ENCODE data around the gene HCK.

The HCK gene

DNA sequence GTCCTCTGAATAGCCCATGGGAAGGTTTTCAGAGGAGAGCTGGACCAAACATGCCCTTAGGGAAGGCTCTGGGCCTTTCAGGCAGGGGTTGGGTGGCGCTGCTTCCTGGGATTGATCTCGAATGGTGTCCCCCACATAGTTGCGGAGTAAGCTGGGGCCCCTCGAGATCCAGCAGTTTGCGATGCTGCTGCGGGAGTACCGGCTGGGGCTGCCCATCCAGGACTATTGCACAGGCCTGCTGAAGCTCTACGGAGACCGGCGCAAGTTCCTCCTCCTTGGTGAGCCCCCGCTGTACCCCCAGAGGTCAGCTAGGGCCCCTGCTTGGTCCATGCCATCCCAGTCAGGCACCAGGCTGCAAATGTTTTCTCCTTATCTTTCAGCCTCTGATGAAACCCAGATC is 22.5 kb upstream of the HCK start (continued):
- TF ChIP-seq, protein P1, sequence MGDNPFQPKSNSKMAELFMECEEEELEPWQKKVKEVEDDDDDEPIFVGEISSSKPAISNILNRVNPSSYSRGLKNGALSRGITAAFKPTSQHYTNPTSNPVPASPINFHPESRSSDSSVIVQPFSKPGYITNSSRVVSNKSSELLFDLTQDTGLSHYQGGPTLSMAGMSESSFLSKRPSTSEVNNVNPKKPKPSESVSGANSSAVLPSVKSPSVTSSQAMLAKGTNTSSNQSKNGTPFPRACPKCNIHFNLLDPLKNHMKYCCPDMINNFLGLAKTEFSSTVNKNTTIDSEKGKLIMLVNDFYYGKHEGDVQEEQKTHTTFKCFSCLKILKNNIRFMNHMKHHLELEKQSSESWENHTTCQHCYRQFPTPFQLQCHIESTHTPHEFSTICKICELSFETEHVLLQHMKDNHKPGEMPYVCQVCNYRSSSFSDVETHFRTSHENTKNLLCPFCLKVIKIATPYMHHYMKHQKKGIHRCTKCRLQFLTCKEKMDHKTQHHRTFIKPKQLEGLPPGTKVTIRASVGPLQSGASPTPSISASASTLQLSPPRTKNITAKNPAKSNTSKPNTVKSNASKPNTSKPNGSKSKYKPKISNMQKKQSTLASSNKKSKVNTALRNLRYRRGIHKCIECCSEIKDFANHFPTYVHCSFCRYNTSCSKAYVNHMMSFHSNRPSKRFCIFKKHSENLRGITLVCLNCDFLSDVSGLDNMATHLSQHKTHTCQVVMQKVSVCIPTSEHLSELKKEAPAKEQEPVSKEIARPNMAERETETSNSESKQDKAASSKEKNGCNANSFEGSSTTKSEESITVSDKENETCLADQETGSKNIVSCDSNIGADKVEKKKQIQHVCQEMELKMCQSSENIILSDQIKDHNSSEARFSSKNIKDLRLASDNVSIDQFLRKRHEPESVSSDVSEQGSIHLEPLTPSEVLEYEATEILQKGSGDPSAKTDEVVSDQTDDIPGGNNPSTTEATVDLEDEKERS (tag by site-specific recombination; IDR thresholded peaks at IDR 0.05) = no peak
- TF ChIP-seq, protein P2, sequence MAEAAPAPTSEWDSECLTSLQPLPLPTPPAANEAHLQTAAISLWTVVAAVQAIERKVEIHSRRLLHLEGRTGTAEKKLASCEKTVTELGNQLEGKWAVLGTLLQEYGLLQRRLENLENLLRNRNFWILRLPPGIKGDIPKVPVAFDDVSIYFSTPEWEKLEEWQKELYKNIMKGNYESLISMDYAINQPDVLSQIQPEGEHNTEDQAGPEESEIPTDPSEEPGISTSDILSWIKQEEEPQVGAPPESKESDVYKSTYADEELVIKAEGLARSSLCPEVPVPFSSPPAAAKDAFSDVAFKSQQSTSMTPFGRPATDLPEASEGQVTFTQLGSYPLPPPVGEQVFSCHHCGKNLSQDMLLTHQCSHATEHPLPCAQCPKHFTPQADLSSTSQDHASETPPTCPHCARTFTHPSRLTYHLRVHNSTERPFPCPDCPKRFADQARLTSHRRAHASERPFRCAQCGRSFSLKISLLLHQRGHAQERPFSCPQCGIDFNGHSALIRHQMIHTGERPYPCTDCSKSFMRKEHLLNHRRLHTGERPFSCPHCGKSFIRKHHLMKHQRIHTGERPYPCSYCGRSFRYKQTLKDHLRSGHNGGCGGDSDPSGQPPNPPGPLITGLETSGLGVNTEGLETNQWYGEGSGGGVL (tag by site-specific recombination; IDR thresholded peaks at IDR 0.05) = no peak

DNA sequence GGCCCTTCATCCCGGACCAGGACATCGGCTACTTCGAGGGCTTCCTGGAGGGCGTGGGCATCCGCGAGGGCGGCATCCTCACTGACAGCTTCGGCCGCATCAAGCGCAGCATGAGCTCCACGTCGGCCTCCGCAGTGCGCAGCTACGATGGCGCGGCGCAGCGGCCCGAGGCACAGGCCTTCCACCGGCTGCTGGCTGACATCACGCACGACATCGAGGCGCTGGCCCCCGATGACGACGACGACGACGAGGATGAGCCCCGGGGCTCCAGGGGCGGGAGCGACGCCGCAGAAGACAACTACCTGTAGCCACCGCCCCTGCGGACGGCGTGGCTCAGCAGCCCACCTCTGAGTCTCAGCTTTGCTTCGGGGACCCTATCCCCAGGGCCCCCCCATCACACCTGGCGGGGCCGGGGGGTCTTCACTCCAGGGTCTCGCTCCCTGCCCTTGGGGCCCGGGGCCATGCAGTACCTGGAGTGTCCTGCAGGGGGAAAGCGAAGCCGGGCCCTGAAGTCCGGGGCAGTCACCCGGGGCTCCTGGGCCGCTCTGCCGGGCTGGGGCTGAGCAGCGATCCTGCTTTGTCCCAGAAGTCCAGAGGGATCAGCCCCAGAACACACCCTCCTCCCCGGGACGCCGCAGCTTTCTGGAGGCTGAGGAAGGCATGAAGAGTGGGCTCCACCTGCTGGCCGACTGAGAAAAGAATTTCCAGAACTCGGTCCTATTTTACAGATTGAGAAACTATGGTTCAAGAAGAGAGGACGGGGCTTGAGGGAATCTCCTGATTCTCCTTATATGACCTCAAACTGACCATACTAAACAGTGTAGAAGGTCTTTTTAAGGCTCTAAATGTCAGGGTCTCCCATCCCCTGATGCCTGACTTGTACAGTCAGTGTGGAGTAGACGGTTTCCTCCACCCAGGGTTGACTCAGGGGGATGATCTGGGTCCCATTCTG is 20.8 kb upstream of the HCK start:
- Histone ChIP-seq H3K9me3 (ENCODE audit: control insufficient read depth, insufficient read depth, low read depth, low read length) (no peaks in the 10 kb centered on the region), H3K4me1 (ENCODE audit: control insufficient read depth, insufficient read depth, low read length) (no peaks in the 10 kb centered on the region), H3K4me3 (ENCODE audit: low read depth, low read length) (no peak overlapping the region; the same call in 1 of the 2 replicates), H3K27ac (ENCODE audit: extremely low read depth, low read depth, low read length) (no peak overlapping the region), H3K36me3 (ENCODE audit: control insufficient read depth in 2 of 2, insufficient read depth in 1 of 2, low read length in 2 of 2) (no peaks in the 10 kb centered on the region)
- POLR2A ChIA-PET = no interaction called here
- CTCF ChIA-PET = interaction anchor here (0.6 to 8.9 kb wide), 38 partner anchors 8 to 752 kb away, joined by 3 to 128 read pairs (median 4); partner anchors contain the start of genes FOXS1 and PDRG1
- TF ChIP-seq, protein P3, sequence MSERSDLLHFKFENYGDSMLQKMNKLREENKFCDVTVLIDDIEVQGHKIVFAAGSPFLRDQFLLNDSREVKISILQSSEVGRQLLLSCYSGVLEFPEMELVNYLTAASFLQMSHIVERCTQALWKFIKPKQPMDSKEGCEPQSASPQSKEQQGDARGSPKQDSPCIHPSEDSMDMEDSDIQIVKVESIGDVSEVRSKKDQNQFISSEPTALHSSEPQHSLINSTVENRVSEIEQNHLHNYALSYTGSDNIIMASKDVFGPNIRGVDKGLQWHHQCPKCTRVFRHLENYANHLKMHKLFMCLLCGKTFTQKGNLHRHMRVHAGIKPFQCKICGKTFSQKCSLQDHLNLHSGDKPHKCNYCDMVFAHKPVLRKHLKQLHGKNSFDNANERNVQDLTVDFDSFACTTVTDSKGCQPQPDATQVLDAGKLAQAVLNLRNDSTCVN (tag by site-specific recombination; optimal IDR thresholded peaks at IDR 0.05) = no peak
- TF ChIP-seq ZNF701 (tag by site-specific recombination; IDR thresholded peaks at IDR 0.05) = no peak
- no peak for TF ChIP-seq ZNF133 (tag by site-specific recombination; IDR thresholded peaks at IDR 0.05)
- TF ChIP-seq BCL11B (tag by site-specific recombination; IDR thresholded peaks at IDR 0.05; ENCODE audit: low read depth) = no peak
- no peak for TF ChIP-seq ZNF132 (tag by site-specific recombination; IDR thresholded peaks at IDR 0.05; ENCODE audit: borderline replicate concordance)
- no peak for TF ChIP-seq ZNF157 (tag by site-specific recombination; IDR thresholded peaks at IDR 0.05)
- TF ChIP-seq, protein P4, sequence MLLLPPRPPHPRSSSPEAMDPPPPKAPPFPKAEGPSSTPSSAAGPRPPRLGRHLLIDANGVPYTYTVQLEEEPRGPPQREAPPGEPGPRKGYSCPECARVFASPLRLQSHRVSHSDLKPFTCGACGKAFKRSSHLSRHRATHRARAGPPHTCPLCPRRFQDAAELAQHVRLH (tag by site-specific recombination; IDR thresholded peaks at IDR 0.05) = no peak
- TF ChIP-seq SALL2 (tag by site-specific recombination; IDR thresholded peaks at IDR 0.05; ENCODE audit: borderline replicate concordance) = no peak
- 0 out of 2 replicates have a peak, but pooled peaks have one; percentile 18 for TF ChIP-seq ZNF629 (tag by site-specific recombination; IDR thresholded peaks at IDR 0.05)
- no peak for TF ChIP-seq ZNF16 (tag by site-specific recombination; IDR thresholded peaks at IDR 0.05; ENCODE audit: low read depth)
- TF ChIP-seq IKZF3 (tag by site-specific recombination; IDR thresholded peaks at IDR 0.05) = peak; percentile 93
- TF ChIP-seq KLF10 (tag by site-specific recombination; IDR thresholded peaks at IDR 0.05) = peak; percentile 68
- no peak for TF ChIP-seq ZNF623 (tag by site-specific recombination; IDR thresholded peaks at IDR 0.05)
- TF ChIP-seq GLIS1 (tag by site-specific recombination; IDR thresholded peaks at IDR 0.05) = no peak
- no peak for TF ChIP-seq ZNF843 (tag by site-specific recombination; IDR thresholded peaks at IDR 0.05)
- no peak for TF ChIP-seq ZNF239 (tag by site-specific recombination; IDR thresholded peaks at IDR 0.05)
- no peak for TF ChIP-seq OSR2 (tag by site-specific recombination; IDR thresholded peaks at IDR 0.05)
- TF ChIP-seq ZNF707 (tag by site-specific recombination; IDR thresholded peaks at IDR 0.05) = no peak
- TF ChIP-seq ZSCAN23 (tag by site-specific recombination; IDR thresholded peaks at IDR 0.05) = no peak
- no peak for TF ChIP-seq SCRT1 (tag by site-specific recombination; IDR thresholded peaks at IDR 0.05; ENCODE audit: borderline replicate concordance)
- TF ChIP-seq, protein P5, sequence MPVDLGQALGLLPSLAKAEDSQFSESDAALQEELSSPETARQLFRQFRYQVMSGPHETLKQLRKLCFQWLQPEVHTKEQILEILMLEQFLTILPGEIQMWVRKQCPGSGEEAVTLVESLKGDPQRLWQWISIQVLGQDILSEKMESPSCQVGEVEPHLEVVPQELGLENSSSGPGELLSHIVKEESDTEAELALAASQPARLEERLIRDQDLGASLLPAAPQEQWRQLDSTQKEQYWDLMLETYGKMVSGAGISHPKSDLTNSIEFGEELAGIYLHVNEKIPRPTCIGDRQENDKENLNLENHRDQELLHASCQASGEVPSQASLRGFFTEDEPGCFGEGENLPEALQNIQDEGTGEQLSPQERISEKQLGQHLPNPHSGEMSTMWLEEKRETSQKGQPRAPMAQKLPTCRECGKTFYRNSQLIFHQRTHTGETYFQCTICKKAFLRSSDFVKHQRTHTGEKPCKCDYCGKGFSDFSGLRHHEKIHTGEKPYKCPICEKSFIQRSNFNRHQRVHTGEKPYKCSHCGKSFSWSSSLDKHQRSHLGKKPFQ (tag by site-specific recombination; IDR thresholded peaks at IDR 0.05) = no peak
- TF ChIP-seq, protein P1 (tag by site-specific recombination; IDR thresholded peaks at IDR 0.05) = no peak
- no peak for TF ChIP-seq ZNF558 (tag by site-specific recombination; IDR thresholded peaks at IDR 0.05)

All from HEK293 (cell line).